OCI-LY7 (cell line): Measurements from ENCODE around the gene RAPGEF4. TPM values are rescaled to one million over a fixed set of nuclear protein-coding genes. Genes with fewer than 3 reads are reported as not detected.
"Not testable (repeated sequence)": the region's sequence is repeated elsewhere in the genome, so short reads cannot be mapped to it uniquely, and the experiment has no call there.

Experiments used
- BruUV-seq: library from RNA; stranded (reverse); fragments of 400-500 nt; replicated peaks from 2 replicates; lab custom pipeline; 2021; lab: Mats Ljungman, UMichigan
- CTCF ChIA-PET: fragments of 300-600 bp; sonication (Branson Sonifier 250); formaldehyde crosslinking; loops from one replicate; lab custom pipeline; 2022; ENCODE audit warnings: antibody characterized with exemption; ENCODE audit not compliant: unreplicated experiment; lab: Charles Lee
- POLR2A ChIA-PET: fragments of 300-600 bp; sonication (Branson Sonifier 250); formaldehyde crosslinking; loops from one replicate; lab custom pipeline; 2022; ENCODE audit warnings: antibody characterized with exemption; lab: Charles Lee
- DNase-seq: peaks from one replicate; pipeline ENCODE4 v3.0.0-alpha.2; 2015; ENCODE audit warnings: low spot score
- H2AFZ ChIP-seq: fragments of 200-600 bp; sonication (generic), shearing (Covaris generic); 2 replicates; pipeline ENCODE4 v1.6.1; 2014; ENCODE audit warnings: mild to moderate bottlenecking, antibody characterized with exemption, low read length, moderate library complexity
- H3K27ac ChIP-seq: fragments of 200-600 bp; sonication (generic); 2 replicates; pipeline ENCODE4 v1.5.1; 2014; ENCODE audit warnings: mixed run types, low read depth, mild to moderate bottlenecking, moderate library complexity, low read length, inconsistent platforms; ENCODE audit not compliant: poor library complexity, severe bottlenecking
- H3K36me3 ChIP-seq: fragments of 200-600 bp; sonication (generic); 2 replicates; pipeline ENCODE4 v1.6.1; 2014; ENCODE audit warnings: mild to moderate bottlenecking, antibody characterized with exemption, low read length, moderate library complexity, mixed read lengths; ENCODE audit not compliant: insufficient read depth
- H3K4me1 ChIP-seq: fragments of 200-600 bp; sonication (generic); 2 replicates; pipeline ENCODE4 v1.5.1; 2014; ENCODE audit warnings: mild to moderate bottlenecking, low read length; ENCODE audit not compliant: insufficient read depth, poor library complexity, severe bottlenecking
- H3K4me2 ChIP-seq: fragments of 200-600 bp; sonication (generic); 2 replicates; pipeline ENCODE4 v1.6.1; 2014; ENCODE audit warnings: mild to moderate bottlenecking, low read length
- H3K4me3 ChIP-seq: fragments of 200-600 bp; sonication (generic); 2 replicates; pipeline ENCODE4 v1.5.1; 2014; ENCODE audit warnings: mild to moderate bottlenecking, low read depth, low read length; ENCODE audit not compliant: poor library complexity, severe bottlenecking
- H3K79me2 ChIP-seq: fragments of 200-600 bp; sonication (generic); 2 replicates; pipeline ENCODE4 v1.6.1; 2016; ENCODE audit warnings: low read depth, mild to moderate bottlenecking, low read length, moderate library complexity, mixed read lengths; ENCODE audit not compliant: insufficient read depth
- H3K9me2 ChIP-seq: fragments of 200-600 bp; sonication (generic); 2 replicates; pipeline ENCODE4 v1.6.1; 2016; ENCODE audit warnings: mild to moderate bottlenecking, low read length, mixed read lengths; ENCODE audit not compliant: insufficient read depth
- H3K9me3 ChIP-seq: fragments of 200-600 bp; sonication (generic); 2 replicates; pipeline ENCODE4 v1.6.1; 2014; ENCODE audit warnings: mild to moderate bottlenecking, mixed run types, low read length, mixed read lengths
- H4K20me1 ChIP-seq: fragments of 200-600 bp; sonication (generic); 2 replicates; pipeline ENCODE4 v1.6.1; 2014; ENCODE audit warnings: mild to moderate bottlenecking, antibody characterized with exemption, low read length, moderate library complexity, mixed read lengths; ENCODE audit not compliant: insufficient read depth
- EZH2phosphoT487 ChIP-seq: fragments of 200-600 bp; sonication (generic); IDR thresholded peaks from 2 replicates; pipeline ENCODE4 v1.6.1; 2018; ENCODE audit warnings: low read depth, borderline replicate concordance, mild to moderate bottlenecking, mixed run types, antibody characterized with exemption, low read length, moderate library complexity, mixed read lengths
- intact Hi-C: fragments of 100-400 bp; cut with micrococcal nuclease; formaldehyde crosslinking; loops from one replicate; pipeline ENCODE4 v1.10.0; 2022; ENCODE audit not compliant: unreplicated experiment
- total RNA-seq, 2 experiments: library from RNA; depleted of rRNA in 1 of 2; stranded (reverse); fragments of >200 nt in 1 of 2; shearing (Covaris generic) in 1 of 2; gene quantifications; 2 replicates each; pipeline ENCODE4 v1.2.3, GENCODE V29; 2014 to 2022
- TF ChIP-seq, protein P1 (sequence below): fragments of 200-600 bp; sonication (generic); conservative IDR thresholded peaks from 2 replicates; pipeline ENCODE4 v1.5.1; 2014; ENCODE audit warnings: mild to moderate bottlenecking, antibody characterized with exemption, low read length, moderate library complexity, mixed read lengths

RAPGEF4 gene
- total RNA-seq, 2 experiments from 2014 or later: 0.22 to 0.55 TPM

GRCh38 chr2:172742931-172743540 lies 7.4 kb downstream of the RAPGEF4 start:
- H3K36me3 ChIP-seq: no peaks in the 10 kb centered on the region
- TF ChIP-seq EZH2phosphoT487: no peak
- TF ChIP-seq, protein P1, sequence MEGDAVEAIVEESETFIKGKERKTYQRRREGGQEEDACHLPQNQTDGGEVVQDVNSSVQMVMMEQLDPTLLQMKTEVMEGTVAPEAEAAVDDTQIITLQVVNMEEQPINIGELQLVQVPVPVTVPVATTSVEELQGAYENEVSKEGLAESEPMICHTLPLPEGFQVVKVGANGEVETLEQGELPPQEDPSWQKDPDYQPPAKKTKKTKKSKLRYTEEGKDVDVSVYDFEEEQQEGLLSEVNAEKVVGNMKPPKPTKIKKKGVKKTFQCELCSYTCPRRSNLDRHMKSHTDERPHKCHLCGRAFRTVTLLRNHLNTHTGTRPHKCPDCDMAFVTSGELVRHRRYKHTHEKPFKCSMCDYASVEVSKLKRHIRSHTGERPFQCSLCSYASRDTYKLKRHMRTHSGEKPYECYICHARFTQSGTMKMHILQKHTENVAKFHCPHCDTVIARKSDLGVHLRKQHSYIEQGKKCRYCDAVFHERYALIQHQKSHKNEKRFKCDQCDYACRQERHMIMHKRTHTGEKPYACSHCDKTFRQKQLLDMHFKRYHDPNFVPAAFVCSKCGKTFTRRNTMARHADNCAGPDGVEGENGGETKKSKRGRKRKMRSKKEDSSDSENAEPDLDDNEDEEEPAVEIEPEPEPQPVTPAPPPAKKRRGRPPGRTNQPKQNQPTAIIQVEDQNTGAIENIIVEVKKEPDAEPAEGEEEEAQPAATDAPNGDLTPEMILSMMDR: no peak
- intact Hi-C loops: no loop called here
- no peak overlapping the region for H2AFZ ChIP-seq
- H3K9me2 ChIP-seq: no peaks in the 10 kb centered on the region
- ChIA-PET POLR2A (interaction anchor here (0.6 kb wide), 1 partner anchor 352 kb away, joined by 3 read pairs; no protein-coding TSS in a partner anchor), CTCF (no interaction called here)
- no peaks in the 10 kb centered on the region for H3K79me2 ChIP-seq
- no peak overlapping the region for H3K4me2 ChIP-seq
- H3K9me3 ChIP-seq: 0 out of 2 replicates have a peak, but pooled peaks cover 11% of the 10 kb centered on the region
- no peak overlapping the region for H3K4me3 ChIP-seq
- H3K4me1 ChIP-seq: no peaks in the 10 kb centered on the region
- H4K20me1 ChIP-seq: no peaks in the 10 kb centered on the region
- no TSS peak for BruUV-seq
- no peak overlapping the region for H3K27ac ChIP-seq
- DNase-seq: no peak

DNA sequence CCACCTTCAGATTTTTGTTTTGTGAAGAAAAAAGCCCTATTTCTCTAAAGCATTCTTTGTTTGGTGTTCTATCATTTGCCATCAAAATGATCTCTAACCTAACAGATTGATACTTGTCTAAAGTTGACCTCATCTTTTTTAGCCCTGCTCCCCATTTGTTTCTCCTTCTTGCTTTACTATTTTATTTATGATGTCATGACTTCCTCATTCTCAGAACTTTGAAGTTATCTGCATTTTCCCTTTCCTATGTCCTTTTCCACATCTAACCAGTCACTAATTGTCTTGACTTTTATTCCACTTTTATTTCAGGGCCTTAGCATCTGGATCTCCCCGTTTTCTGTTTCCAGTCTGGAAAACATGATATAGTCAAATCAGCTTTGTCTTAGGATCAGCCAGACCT lies 8.3 kb downstream of the RAPGEF4 start:
- TF ChIP-seq EZH2phosphoT487: no peak
- 0 out of 2 replicates have a peak, but pooled peaks cover 11% of the 10 kb centered on the region for H3K9me3 ChIP-seq
- H3K27ac ChIP-seq: no peak overlapping the region
- no peak overlapping the region for H3K4me3 ChIP-seq
- H2AFZ ChIP-seq: no peak overlapping the region
- H3K79me2 ChIP-seq: no peaks in the 10 kb centered on the region
- no peaks in the 10 kb centered on the region for H3K36me3 ChIP-seq
- no peak overlapping the region for H3K4me2 ChIP-seq
- BruUV-seq: no TSS peak
- ChIA-PET POLR2A (no interaction called here), CTCF (no interaction called here)
- H3K4me1 ChIP-seq: no peaks in the 10 kb centered on the region
- DNase-seq: no peak
- H3K9me2 ChIP-seq: no peaks in the 10 kb centered on the region
- intact Hi-C loops: no loop called here
- no peaks in the 10 kb centered on the region for H4K20me1 ChIP-seq

GRCh38 chr2:172745636-172746035 lies 10.0 kb downstream of the RAPGEF4 start:
- no peak overlapping the region for H3K4me2 ChIP-seq
- H2AFZ ChIP-seq: no peak overlapping the region
- no peaks in the 10 kb centered on the region for H4K20me1 ChIP-seq
- intact Hi-C loops: no loop called here
- no TSS peak for BruUV-seq
- no peak overlapping the region for H3K27ac ChIP-seq
- no peaks in the 10 kb centered on the region for H3K79me2 ChIP-seq
- H3K36me3 ChIP-seq: no peaks in the 10 kb centered on the region
- TF ChIP-seq EZH2phosphoT487: no peak
- TF ChIP-seq, protein P1: no peak
- no peak overlapping the region for H3K4me3 ChIP-seq
- no peaks in the 10 kb centered on the region for H3K4me1 ChIP-seq
- ChIA-PET POLR2A (no interaction called here), CTCF (no interaction called here)
- H3K9me3 ChIP-seq: 0 out of 2 replicates have a peak, but pooled peaks cover 11% of the 10 kb centered on the region
- DNase-seq: no peak
- H3K9me2 ChIP-seq: no peaks in the 10 kb centered on the region

GRCh38 chr2:172748543-172748942 lies 12.9 kb downstream of the RAPGEF4 start:
- POLR2A ChIA-PET, H3K9me2 ChIP-seq, CTCF ChIA-PET: not testable (repeated sequence)

More at GRCh38 chr2:172748543-172748942, 12.9 kb downstream of the RAPGEF4 start:
- H3K4me1 ChIP-seq, intact Hi-C loops, H4K20me1 ChIP-seq, H3K36me3 ChIP-seq, H2AFZ ChIP-seq, BruUV-seq, H3K79me2 ChIP-seq, H3K4me2 ChIP-seq, DNase-seq, H3K4me3 ChIP-seq, H3K27ac ChIP-seq: not testable (repeated sequence)
- H3K9me3 ChIP-seq: 0 out of 2 replicates have a peak, but pooled peaks cover 11% of the 10 kb centered on the region
